OCI-LY7 (cell line): ENCODE measurements around the gene ZNF335. TPM values are rescaled to one million over a fixed set of nuclear protein-coding genes. Genes with fewer than 3 reads are reported as not detected.

ENCODE experiments used
- BruUV-seq: library from RNA; stranded (reverse); fragments of 400-500 nt; replicated peaks from 2 replicates; lab custom pipeline; 2021; lab: Mats Ljungman, UMichigan
- CTCF ChIA-PET: fragments of 300-600 bp; sonication (Branson Sonifier 250); formaldehyde crosslinking; loops from one replicate; lab custom pipeline; 2022; ENCODE audit warnings: antibody characterized with exemption; ENCODE audit not compliant: unreplicated experiment; lab: Charles Lee
- POLR2A ChIA-PET: fragments of 300-600 bp; sonication (Branson Sonifier 250); formaldehyde crosslinking; loops from one replicate; lab custom pipeline; 2022; ENCODE audit warnings: antibody characterized with exemption; lab: Charles Lee
- DNase-seq: peaks from one replicate; pipeline ENCODE4 v3.0.0-alpha.2; 2015; ENCODE audit warnings: low spot score
- H2AFZ ChIP-seq: fragments of 200-600 bp; sonication (generic), shearing (Covaris generic); 2 replicates; pipeline ENCODE4 v1.6.1; 2014; ENCODE audit warnings: mild to moderate bottlenecking, antibody characterized with exemption, low read length, moderate library complexity
- H3K27ac ChIP-seq: fragments of 200-600 bp; sonication (generic); 2 replicates; pipeline ENCODE4 v1.5.1; 2014; ENCODE audit warnings: mixed run types, low read depth, mild to moderate bottlenecking, moderate library complexity, low read length, inconsistent platforms; ENCODE audit not compliant: poor library complexity, severe bottlenecking
- H3K36me3 ChIP-seq: fragments of 200-600 bp; sonication (generic); 2 replicates; pipeline ENCODE4 v1.6.1; 2014; ENCODE audit warnings: mild to moderate bottlenecking, antibody characterized with exemption, low read length, moderate library complexity, mixed read lengths; ENCODE audit not compliant: insufficient read depth
- H3K4me1 ChIP-seq: fragments of 200-600 bp; sonication (generic); 2 replicates; pipeline ENCODE4 v1.5.1; 2014; ENCODE audit warnings: mild to moderate bottlenecking, low read length; ENCODE audit not compliant: insufficient read depth, poor library complexity, severe bottlenecking
- H3K4me2 ChIP-seq: fragments of 200-600 bp; sonication (generic); 2 replicates; pipeline ENCODE4 v1.6.1; 2014; ENCODE audit warnings: mild to moderate bottlenecking, low read length
- H3K4me3 ChIP-seq: fragments of 200-600 bp; sonication (generic); 2 replicates; pipeline ENCODE4 v1.5.1; 2014; ENCODE audit warnings: mild to moderate bottlenecking, low read depth, low read length; ENCODE audit not compliant: poor library complexity, severe bottlenecking
- H3K79me2 ChIP-seq: fragments of 200-600 bp; sonication (generic); 2 replicates; pipeline ENCODE4 v1.6.1; 2016; ENCODE audit warnings: low read depth, mild to moderate bottlenecking, low read length, moderate library complexity, mixed read lengths; ENCODE audit not compliant: insufficient read depth
- H3K9me2 ChIP-seq: fragments of 200-600 bp; sonication (generic); 2 replicates; pipeline ENCODE4 v1.6.1; 2016; ENCODE audit warnings: mild to moderate bottlenecking, low read length, mixed read lengths; ENCODE audit not compliant: insufficient read depth
- H3K9me3 ChIP-seq: fragments of 200-600 bp; sonication (generic); 2 replicates; pipeline ENCODE4 v1.6.1; 2014; ENCODE audit warnings: mild to moderate bottlenecking, mixed run types, low read length, mixed read lengths
- H4K20me1 ChIP-seq: fragments of 200-600 bp; sonication (generic); 2 replicates; pipeline ENCODE4 v1.6.1; 2014; ENCODE audit warnings: mild to moderate bottlenecking, antibody characterized with exemption, low read length, moderate library complexity, mixed read lengths; ENCODE audit not compliant: insufficient read depth
- EZH2phosphoT487 ChIP-seq: fragments of 200-600 bp; sonication (generic); IDR thresholded peaks from 2 replicates; pipeline ENCODE4 v1.6.1; 2018; ENCODE audit warnings: low read depth, borderline replicate concordance, mild to moderate bottlenecking, mixed run types, antibody characterized with exemption, low read length, moderate library complexity, mixed read lengths
- intact Hi-C: fragments of 100-400 bp; cut with micrococcal nuclease; formaldehyde crosslinking; loops from one replicate; pipeline ENCODE4 v1.10.0; 2022; ENCODE audit not compliant: unreplicated experiment
- total RNA-seq, 2 experiments: library from RNA; depleted of rRNA in 1 of 2; stranded (reverse); fragments of >200 nt in 1 of 2; shearing (Covaris generic) in 1 of 2; gene quantifications; 2 replicates each; pipeline ENCODE4 v1.2.3, GENCODE V29; 2014 to 2022
- TF ChIP-seq, protein P1 (sequence below): fragments of 200-600 bp; sonication (generic); conservative IDR thresholded peaks from 2 replicates; pipeline ENCODE4 v1.5.1; 2014; ENCODE audit warnings: mild to moderate bottlenecking, antibody characterized with exemption, low read length, moderate library complexity, mixed read lengths

The ZNF335 gene
- total RNA-seq, 2 experiments from 2014 or later, result 21.0 to 28.4 TPM

DNA sequence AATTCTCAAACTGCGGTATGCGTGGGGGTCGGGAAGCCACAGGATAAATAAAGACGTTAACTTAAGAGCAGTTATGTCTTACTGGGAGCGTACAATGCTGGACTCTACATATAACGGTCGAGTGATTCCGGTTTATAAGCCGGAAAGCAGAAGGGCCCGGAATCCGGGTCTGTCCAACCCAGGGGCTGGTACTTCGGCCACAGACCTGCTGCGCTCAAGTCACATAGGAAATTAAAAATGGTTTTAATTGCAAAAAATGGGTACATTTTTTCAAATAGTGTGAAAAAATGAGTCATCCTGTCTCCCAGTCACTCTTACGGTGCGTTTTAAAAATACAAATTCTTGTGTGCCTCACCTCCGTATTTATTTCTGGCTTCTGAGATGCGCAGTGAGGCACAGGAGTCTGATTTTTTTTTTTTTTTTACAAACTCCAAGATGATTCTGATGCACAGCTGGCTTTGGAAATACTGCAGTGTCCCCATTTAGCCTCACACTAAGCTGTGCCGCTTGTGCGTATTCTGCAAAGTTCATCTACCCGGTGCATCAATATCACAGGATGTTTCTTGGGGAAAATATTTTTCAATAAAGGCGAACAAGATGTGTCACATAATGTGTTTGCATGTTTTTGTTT, 36.5 kb downstream of the ZNF335 start:
- BruUV-seq, result TSS peak; percentile 85
- TF ChIP-seq EZH2phosphoT487, result no peak
- TF ChIP-seq, protein P1, sequence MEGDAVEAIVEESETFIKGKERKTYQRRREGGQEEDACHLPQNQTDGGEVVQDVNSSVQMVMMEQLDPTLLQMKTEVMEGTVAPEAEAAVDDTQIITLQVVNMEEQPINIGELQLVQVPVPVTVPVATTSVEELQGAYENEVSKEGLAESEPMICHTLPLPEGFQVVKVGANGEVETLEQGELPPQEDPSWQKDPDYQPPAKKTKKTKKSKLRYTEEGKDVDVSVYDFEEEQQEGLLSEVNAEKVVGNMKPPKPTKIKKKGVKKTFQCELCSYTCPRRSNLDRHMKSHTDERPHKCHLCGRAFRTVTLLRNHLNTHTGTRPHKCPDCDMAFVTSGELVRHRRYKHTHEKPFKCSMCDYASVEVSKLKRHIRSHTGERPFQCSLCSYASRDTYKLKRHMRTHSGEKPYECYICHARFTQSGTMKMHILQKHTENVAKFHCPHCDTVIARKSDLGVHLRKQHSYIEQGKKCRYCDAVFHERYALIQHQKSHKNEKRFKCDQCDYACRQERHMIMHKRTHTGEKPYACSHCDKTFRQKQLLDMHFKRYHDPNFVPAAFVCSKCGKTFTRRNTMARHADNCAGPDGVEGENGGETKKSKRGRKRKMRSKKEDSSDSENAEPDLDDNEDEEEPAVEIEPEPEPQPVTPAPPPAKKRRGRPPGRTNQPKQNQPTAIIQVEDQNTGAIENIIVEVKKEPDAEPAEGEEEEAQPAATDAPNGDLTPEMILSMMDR, result no peak
- no peaks in the 10 kb centered on the region for H4K20me1 ChIP-seq
- no peak for DNase-seq
- peaks cover 40% of the 10 kb centered on the region for H3K36me3 ChIP-seq
- H2AFZ ChIP-seq, result peak overlapping the region; percentile 56; the same call in 1 of the 2 replicates
- peak overlapping the region; percentile 94 for H3K4me2 ChIP-seq
- H3K9me3 ChIP-seq, result no peaks in the 10 kb centered on the region
- H3K79me2 ChIP-seq, result peaks cover 23% of the 10 kb centered on the region
- peak overlapping the region; percentile 87 for H3K4me3 ChIP-seq
- intact Hi-C loops, result loop anchor here (1.0 to 2.0 kb wide), 3 partner anchors 25 to 79 kb away; partner anchors contain the start of genes ACOT8 and ZSWIM3
- no peaks in the 10 kb centered on the region for H3K9me2 ChIP-seq
- H3K27ac ChIP-seq, result peak overlapping the region; percentile 41
- H3K4me1 ChIP-seq, result peaks cover 8% of the 10 kb centered on the region
- ChIA-PET CTCF (interaction anchor here (1.0 kb wide), 1 partner anchor 35 kb away, joined by 4 read pairs; no protein-coding TSS in a partner anchor), POLR2A (interaction anchor here (0.6 to 4.0 kb wide), 7 partner anchors 12 to 113 kb away, joined by 3 to 11 read pairs (median 3); no protein-coding TSS in a partner anchor)

DNA sequence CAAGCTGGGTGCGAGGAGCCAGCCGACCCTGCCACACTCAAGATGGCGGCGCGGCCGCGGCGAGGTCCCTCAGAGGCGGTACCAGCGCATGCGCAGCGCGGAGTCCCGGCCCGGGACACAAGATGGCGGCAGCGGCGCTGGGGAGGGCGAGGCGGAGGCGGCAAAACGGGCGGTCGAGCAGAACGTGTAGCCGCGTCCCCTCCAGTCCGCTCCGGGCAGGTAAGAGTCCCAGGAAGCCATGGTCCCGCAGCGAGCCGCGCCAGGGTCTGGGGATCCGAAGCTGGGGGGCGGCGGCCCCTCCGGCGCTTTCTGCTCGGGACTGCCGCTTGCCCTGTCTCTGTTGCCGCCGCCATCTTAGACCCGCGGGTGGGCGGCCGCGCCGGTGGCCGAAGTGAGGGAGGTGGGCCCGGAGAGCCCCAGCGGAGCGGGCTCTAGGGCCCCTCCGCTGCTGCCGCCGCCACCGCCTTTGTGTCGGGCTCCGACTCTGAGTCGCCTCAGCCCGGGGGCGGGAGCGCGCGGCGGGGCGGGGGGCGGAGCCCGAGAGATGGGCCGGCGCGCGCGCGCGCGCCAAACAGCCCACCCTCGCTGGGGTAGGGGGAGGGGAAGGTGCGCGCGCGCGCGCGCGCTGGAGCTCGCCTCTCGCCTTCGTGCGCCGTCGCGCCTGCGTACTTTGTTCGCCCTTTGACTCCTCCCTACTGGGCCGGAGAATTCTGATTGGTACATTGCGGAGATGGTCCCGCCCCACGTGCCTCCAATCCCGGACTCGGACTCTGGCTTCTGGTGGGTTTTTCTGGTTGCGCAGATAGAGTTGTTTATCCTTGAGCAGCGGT, 37.2 kb downstream of the ZNF335 start, which contains the start of gene PCIF1:
Gene PCIF1, plus strand, starts transcription at position 98 of the 830 bp plus-strand sequence. CDS start 4,317 bp downstream, outside the sequence.
- H2AFZ ChIP-seq, result peak within 1 kb of the TSS; percentile 69; the same call in 1 of the 2 replicates

More for the DNA sequence above, 37.2 kb downstream of the ZNF335 start, which contains the start of gene PCIF1:
- POLR2A ChIA-PET, result interaction anchor here (0.6 to 4.0 kb wide), 14 partner anchors 11 to 112 kb away, joined by 3 to 11 read pairs (median 3); partner anchors contain the start of genes CTSA, NEURL2 and ZSWIM1
- intact Hi-C loops, result loop anchor here (1.0 to 2.0 kb wide), 3 partner anchors 24 to 78 kb away; partner anchors contain the start of genes ACOT8 and ZSWIM3
- Histone ChIP-seq H4K20me1 (no peaks in the 10 kb centered on the region), H3K4me3 (peak within 1 kb of the TSS; percentile 87), H3K27ac (peak within 1 kb of the TSS; percentile 75), H3K9me2 (no peaks in the 10 kb centered on the region), H3K36me3 (peaks cover 32% of the 10 kb centered on the region), H3K79me2 (peaks cover 23% of the 10 kb centered on the region), H3K9me3 (no peaks in the 10 kb centered on the region), H3K4me1 (peaks cover 8% of the 10 kb centered on the region), H3K4me2 (peak within 1 kb of the TSS; percentile 94)
- BruUV-seq, result no TSS peak
- peak; percentile 98 for DNase-seq
- CTCF ChIA-PET, result interaction anchor here (1.0 kb wide), 1 partner anchor 36 kb away, joined by 4 read pairs; no protein-coding TSS in a partner anchor
- TF ChIP-seq, protein P1, result no peak
- no peak for TF ChIP-seq EZH2phosphoT487
